ENCODE data around the gene CCDC39. TPM values are rescaled to one million over a fixed set of nuclear protein-coding genes. Genes with fewer than 3 reads are reported as not detected.

Gene CCDC39
- 0.13 TPM in 1 of 2 replicates, not detected in the other for total RNA-seq

DNA sequence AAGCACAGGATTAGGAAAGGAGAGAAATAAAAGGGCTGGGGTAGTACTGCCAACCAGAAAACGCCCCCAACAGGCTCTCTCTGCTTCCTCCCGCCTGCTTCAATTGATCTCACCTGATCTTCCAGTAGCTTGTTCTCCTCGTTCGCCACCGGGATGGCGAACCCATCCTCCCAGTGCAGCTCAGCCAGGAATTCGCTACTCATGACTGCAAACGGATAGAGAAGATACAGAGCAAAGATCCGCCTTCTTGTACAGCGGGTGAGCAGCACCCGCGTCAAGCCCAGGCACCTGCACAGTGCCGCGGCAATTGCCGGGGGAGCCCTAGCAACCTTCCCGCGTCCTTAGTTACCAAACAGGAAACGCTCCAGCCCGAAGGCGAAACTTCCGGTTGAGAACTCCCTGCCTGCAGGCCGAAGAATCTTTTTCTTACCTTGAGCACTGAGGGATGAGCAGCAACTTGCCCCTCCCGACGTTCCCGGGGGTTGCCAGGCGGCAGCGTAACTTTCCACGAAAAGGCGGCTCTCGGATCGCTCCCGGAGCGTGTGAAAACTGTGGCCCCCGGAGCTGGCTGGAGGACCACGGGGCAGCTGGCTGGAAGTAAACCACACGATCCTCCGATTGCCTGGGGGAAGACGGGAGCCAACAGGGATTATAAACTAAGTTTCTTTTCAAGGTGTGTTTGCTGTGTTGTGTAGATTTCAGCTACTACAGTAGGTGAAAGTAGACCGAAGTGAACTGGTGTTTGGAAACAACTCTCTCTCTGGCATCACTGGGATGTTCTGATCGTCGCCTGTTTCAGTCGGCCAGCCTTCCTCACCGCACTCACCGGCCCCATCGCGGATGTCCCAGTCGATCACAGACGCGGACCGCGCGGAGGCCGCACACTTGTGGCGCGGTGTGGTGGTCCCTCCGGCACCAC is at the start of gene CCDC39:
Gene CCDC39 (minus strand): TSS at position 312 of the 919 bp plus-strand sequence. CDS start 109 bp downstream, at position 203.

DNA sequence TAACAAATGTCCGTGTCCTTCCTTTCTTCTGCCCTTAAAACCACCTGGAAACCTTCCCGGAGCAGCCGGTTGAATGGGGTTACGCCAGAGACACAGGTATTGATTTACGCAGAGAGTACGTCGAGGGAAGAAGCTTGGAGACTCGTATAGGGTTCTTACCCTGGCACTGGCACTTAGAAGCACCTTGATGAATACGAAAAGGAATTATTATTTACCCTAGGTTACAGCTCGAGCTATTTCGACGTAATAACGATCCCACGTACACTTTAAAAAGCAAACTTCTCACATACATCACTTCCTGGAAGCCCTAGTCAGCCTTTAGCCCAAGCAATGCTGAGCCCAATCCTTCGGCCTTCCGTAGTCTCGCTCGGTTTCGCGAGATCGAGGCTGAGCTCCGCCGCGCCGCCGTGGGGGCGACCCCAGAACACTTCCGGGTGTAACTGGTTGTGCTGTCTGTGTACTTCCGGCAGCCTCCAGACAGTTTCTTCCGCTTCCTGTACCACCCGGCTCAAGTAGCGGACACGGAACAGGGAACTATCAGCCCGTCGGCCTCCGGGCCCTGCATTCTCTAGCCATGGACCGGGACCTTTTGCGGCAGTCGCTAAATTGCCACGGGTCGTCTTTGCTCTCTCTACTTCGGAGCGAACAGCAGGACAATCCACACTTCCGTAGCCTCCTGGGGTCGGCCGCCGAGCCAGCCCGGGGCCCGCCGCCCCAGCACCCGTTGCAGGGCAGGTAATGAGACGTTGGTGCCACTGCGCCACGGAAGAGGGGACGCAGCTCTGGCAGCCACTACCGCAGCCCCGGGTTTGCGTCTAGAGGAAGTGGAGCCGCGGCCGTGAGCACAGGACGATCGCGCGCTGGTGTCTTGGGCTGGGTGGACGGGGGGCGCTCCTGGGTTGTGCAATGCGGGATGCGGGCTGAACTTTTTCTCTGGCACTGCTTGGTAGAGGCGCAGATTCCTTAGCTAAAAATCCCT is 77.3 kb downstream of the CCDC39 start, which contains the start of gene TTC14:
Gene TTC14 (plus strand): TSS at position 476 of the 979 bp plus-strand sequence. CDS start 99 bp downstream, at position 575.

Small RNA genes lying within 50 kb of the gene (small RNA-seq; reads per million reads assigned to genes)
- gene AC068298.1 = not detected
- gene RNU6-486P = not detected

Other genes starting within 250 kb of the CCDC39 start
- gene TTC14, start 77.3 kb downstream of the CCDC39 start, total RNA-seq = 46.6 and 47.2 TPM in 2 replicates
- gene FXR1, start 233.2 kb upstream of the CCDC39 start, total RNA-seq = 168 and 179 TPM in 2 replicates